ENCODE measurements around the gene ATG5. TPM values are rescaled to one million over a fixed set of nuclear protein-coding genes. Genes with fewer than 3 reads are reported as not detected.
"Not testable (repeated sequence)": the region's sequence is repeated elsewhere in the genome, so short reads cannot be mapped to it uniquely, and the experiment has no call there.

Gene ATG5
- total RNA-seq, 1 donor from 2014 or later, result 39.3 TPM

GRCh38 chr6:106268500-106268899, 57.1 kb downstream of the ATG5 start:
- not testable (repeated sequence) for H3K4me3 ChIP-seq (ENCODE audit: insufficient read depth, low read depth, low read length); DNase-seq (ENCODE audit: low read depth); H3K9me3 ChIP-seq (ENCODE audit: insufficient read depth, low read depth, low read length); H3K36me3 ChIP-seq (ENCODE audit: insufficient read depth, low read length); H3K27me3 Mint-ChIP-seq (ENCODE audit: low read depth, unreplicated experiment); H3K4me3 Mint-ChIP-seq (ENCODE audit: unreplicated experiment); H3K9ac ChIP-seq (ENCODE audit: low read length); H3K27ac ChIP-seq (ENCODE audit: low read depth, low read length); H3K4me1 ChIP-seq (ENCODE audit: insufficient read depth, low read length); FAIRE-seq; H3K4me1 Mint-ChIP-seq (ENCODE audit: low read depth, unreplicated experiment); H3K27ac Mint-ChIP-seq (ENCODE audit: unreplicated experiment); H3K4me2 ChIP-seq (ENCODE audit: low read length); H2AFZ ChIP-seq (ENCODE audit: low read depth, low read length); H3K27me3 ChIP-seq (ENCODE audit: insufficient read depth, low read length)
- Mint-ChIP-seq H3K36me3 (ENCODE audit: low read depth, unreplicated experiment) (peaks cover 17% of the 10 kb centered on the region), H3K9me3 (ENCODE audit: unreplicated experiment) (peaks cover 29% of the 10 kb centered on the region)
- Histone ChIP-seq H3K79me2 (ENCODE audit: insufficient read depth, low read length) (peaks cover 52% of the 10 kb centered on the region), H4K20me1 (ENCODE audit: insufficient read depth, low read length) (peaks cover 16% of the 10 kb centered on the region)

- peaks cover 27% of the 10 kb centered on the region for H3K79me2 ChIP-seq (ENCODE audit: insufficient read depth, low read length)
- not testable (repeated sequence) for H3K27me3 ChIP-seq (ENCODE audit: insufficient read depth, low read length); H3K4me2 ChIP-seq (ENCODE audit: low read length); H3K27ac Mint-ChIP-seq (ENCODE audit: unreplicated experiment); H2AFZ ChIP-seq (ENCODE audit: low read depth, low read length); H3K4me1 ChIP-seq (ENCODE audit: insufficient read depth, low read length); H3K27ac ChIP-seq (ENCODE audit: low read depth, low read length); H3K4me1 Mint-ChIP-seq (ENCODE audit: low read depth, unreplicated experiment); H3K27me3 Mint-ChIP-seq (ENCODE audit: low read depth, unreplicated experiment); H3K9ac ChIP-seq (ENCODE audit: low read length); DNase-seq (ENCODE audit: low read depth); H3K9me3 ChIP-seq (ENCODE audit: insufficient read depth, low read depth, low read length); H3K4me3 ChIP-seq (ENCODE audit: insufficient read depth, low read depth, low read length); FAIRE-seq; H3K36me3 ChIP-seq (ENCODE audit: insufficient read depth, low read length)
- peaks cover 33% of the 10 kb centered on the region for H3K36me3 Mint-ChIP-seq (ENCODE audit: low read depth, unreplicated experiment)
- H4K20me1 ChIP-seq (ENCODE audit: insufficient read depth, low read length), result peaks cover 24% of the 10 kb centered on the region
- peaks cover 31% of the 10 kb centered on the region for H3K9me3 Mint-ChIP-seq (ENCODE audit: unreplicated experiment)
- H3K4me3 Mint-ChIP-seq (ENCODE audit: unreplicated experiment), result peak overlapping the region; percentile 17
Measured at GRCh38 chr6:106264433-106264832, 61.1 kb downstream of the ATG5 start.

DNA sequence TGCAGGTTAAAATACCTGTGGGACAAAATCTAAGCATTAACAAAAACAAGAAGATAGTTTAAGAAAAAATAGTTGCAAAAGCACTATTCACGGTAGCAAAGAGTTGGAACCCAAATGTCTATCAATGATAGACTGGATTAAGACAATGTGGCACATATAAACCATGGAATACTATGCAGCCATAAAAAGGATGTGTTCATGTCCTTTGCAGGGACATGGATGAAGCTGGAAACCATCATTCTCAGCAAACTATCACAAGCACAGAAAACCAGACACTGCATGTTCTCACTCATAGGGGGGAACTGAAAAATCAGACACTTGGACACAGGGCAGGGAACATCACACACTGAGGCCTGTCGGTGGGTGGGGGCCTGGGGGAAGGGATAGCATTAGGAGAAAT, 65.8 kb downstream of the ATG5 start:
- not testable (repeated sequence) for H3K4me2 ChIP-seq (ENCODE audit: low read length); FAIRE-seq; H3K27ac ChIP-seq (ENCODE audit: low read depth, low read length); H3K27me3 Mint-ChIP-seq (ENCODE audit: low read depth, unreplicated experiment); H3K9me3 ChIP-seq (ENCODE audit: insufficient read depth, low read depth, low read length); H3K9me3 Mint-ChIP-seq (ENCODE audit: unreplicated experiment); H3K36me3 ChIP-seq (ENCODE audit: insufficient read depth, low read length); H3K4me3 Mint-ChIP-seq (ENCODE audit: unreplicated experiment); DNase-seq (ENCODE audit: low read depth); H2AFZ ChIP-seq (ENCODE audit: low read depth, low read length); H3K9ac ChIP-seq (ENCODE audit: low read length); H3K27me3 ChIP-seq (ENCODE audit: insufficient read depth, low read length); H3K27ac Mint-ChIP-seq (ENCODE audit: unreplicated experiment); H3K4me3 ChIP-seq (ENCODE audit: insufficient read depth, low read depth, low read length)
- H3K4me1 Mint-ChIP-seq (ENCODE audit: low read depth, unreplicated experiment), result peaks cover 23% of the 10 kb centered on the region
- Histone ChIP-seq H3K79me2 (ENCODE audit: insufficient read depth, low read length) (peaks cover 27% of the 10 kb centered on the region), H4K20me1 (ENCODE audit: insufficient read depth, low read length) (peaks cover 16% of the 10 kb centered on the region), H3K4me1 (ENCODE audit: insufficient read depth, low read length) (peaks cover 15% of the 10 kb centered on the region)
- H3K36me3 Mint-ChIP-seq (ENCODE audit: low read depth, unreplicated experiment), result peaks cover 19% of the 10 kb centered on the region

- no peak overlapping the region for H2AFZ ChIP-seq (ENCODE audit: low read depth, low read length)
- no peak overlapping the region for H3K4me3 ChIP-seq (ENCODE audit: insufficient read depth, low read depth, low read length)
- H3K4me2 ChIP-seq (ENCODE audit: low read length), result no peak overlapping the region
- Mint-ChIP-seq H3K4me3 (ENCODE audit: unreplicated experiment) (no peak overlapping the region), H3K36me3 (ENCODE audit: low read depth, unreplicated experiment) (peaks cover 17% of the 10 kb centered on the region), H3K27ac (ENCODE audit: unreplicated experiment) (no peak overlapping the region), H3K27me3 (ENCODE audit: low read depth, unreplicated experiment) (no peaks in the 10 kb centered on the region), H3K9me3 (ENCODE audit: unreplicated experiment) (peaks cover 1% of the 10 kb centered on the region), H3K4me1 (ENCODE audit: low read depth, unreplicated experiment) (peaks cover 31% of the 10 kb centered on the region)
- no peak for DNase-seq (ENCODE audit: low read depth)
- no peak for FAIRE-seq
- peaks cover 28% of the 10 kb centered on the region for H3K79me2 ChIP-seq (ENCODE audit: insufficient read depth, low read length)
- H3K27ac ChIP-seq (ENCODE audit: low read depth, low read length), result no peak overlapping the region
- H3K27me3 ChIP-seq (ENCODE audit: insufficient read depth, low read length), result no peaks in the 10 kb centered on the region
- no peak overlapping the region for H3K9ac ChIP-seq (ENCODE audit: low read length)
- peaks cover 25% of the 10 kb centered on the region for H3K4me1 ChIP-seq (ENCODE audit: insufficient read depth, low read length)
- TF ChIP-seq, protein P1, sequence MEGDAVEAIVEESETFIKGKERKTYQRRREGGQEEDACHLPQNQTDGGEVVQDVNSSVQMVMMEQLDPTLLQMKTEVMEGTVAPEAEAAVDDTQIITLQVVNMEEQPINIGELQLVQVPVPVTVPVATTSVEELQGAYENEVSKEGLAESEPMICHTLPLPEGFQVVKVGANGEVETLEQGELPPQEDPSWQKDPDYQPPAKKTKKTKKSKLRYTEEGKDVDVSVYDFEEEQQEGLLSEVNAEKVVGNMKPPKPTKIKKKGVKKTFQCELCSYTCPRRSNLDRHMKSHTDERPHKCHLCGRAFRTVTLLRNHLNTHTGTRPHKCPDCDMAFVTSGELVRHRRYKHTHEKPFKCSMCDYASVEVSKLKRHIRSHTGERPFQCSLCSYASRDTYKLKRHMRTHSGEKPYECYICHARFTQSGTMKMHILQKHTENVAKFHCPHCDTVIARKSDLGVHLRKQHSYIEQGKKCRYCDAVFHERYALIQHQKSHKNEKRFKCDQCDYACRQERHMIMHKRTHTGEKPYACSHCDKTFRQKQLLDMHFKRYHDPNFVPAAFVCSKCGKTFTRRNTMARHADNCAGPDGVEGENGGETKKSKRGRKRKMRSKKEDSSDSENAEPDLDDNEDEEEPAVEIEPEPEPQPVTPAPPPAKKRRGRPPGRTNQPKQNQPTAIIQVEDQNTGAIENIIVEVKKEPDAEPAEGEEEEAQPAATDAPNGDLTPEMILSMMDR (IDR thresholded peaks at IDR 0.05; ENCODE audit: insufficient read depth, low read depth, low read length), result no peak
- no peak for TF ChIP-seq EZH2 (IDR thresholded peaks at IDR 0.05; ENCODE audit: insufficient read depth, low read length)
- H3K9me3 ChIP-seq (ENCODE audit: insufficient read depth, low read depth, low read length), result no peaks in the 10 kb centered on the region
- no peaks in the 10 kb centered on the region for H3K36me3 ChIP-seq (ENCODE audit: insufficient read depth, low read length)
- peaks cover 15% of the 10 kb centered on the region for H4K20me1 ChIP-seq (ENCODE audit: insufficient read depth, low read length)
Measured at GRCh38 chr6:106258726-106259125, 66.8 kb downstream of the ATG5 start.
